ENCODE results near the gene OSBP2. TPM values are rescaled to one million over a fixed set of nuclear protein-coding genes. Genes with fewer than 3 reads are reported as not detected.

OSBP2 gene
- total and polyA plus RNA-seq, 2 donors, result 1.5 to 5.2 TPM

GRCh38 chr22:30802202-30803166, 107.8 kb downstream of the OSBP2 start:
- Histone ChIP-seq H3K27ac (ENCODE audit: low read depth) (no peak overlapping the region), H3K4me1 (ENCODE audit: insufficient read depth) (no peaks in the 10 kb centered on the region), H3K36me3 (ENCODE audit: insufficient read depth) (no peaks in the 10 kb centered on the region), H3K4me3 (ENCODE audit: low read depth, low read length) (no peak overlapping the region)
- DNase-seq (ENCODE audit: extremely low spot score), result peak; percentile 45
- WGBS, result 1% methylated on average over 85 of the region's 85 CpGs

GRCh38 chr22:30803679-30804078, 109.0 kb downstream of the OSBP2 start:
- Histone ChIP-seq H3K27ac (ENCODE audit: low read depth) (no peak overlapping the region), H3K4me3 (ENCODE audit: low read depth, low read length) (no peak overlapping the region), H3K36me3 (ENCODE audit: insufficient read depth) (no peaks in the 10 kb centered on the region), H3K4me1 (ENCODE audit: insufficient read depth) (no peaks in the 10 kb centered on the region)
- WGBS, result 82% methylated on average over 5 of the region's 5 CpGs
- no peak for DNase-seq (ENCODE audit: extremely low spot score)

GRCh38 chr22:30804626-30805025, 110.0 kb downstream of the OSBP2 start:
- WGBS, result 72% methylated on average over 5 of the region's 5 CpGs
- H3K27ac ChIP-seq (ENCODE audit: low read depth), result no peak overlapping the region

GRCh38 chr22:30806391-30806861, 111.8 kb downstream of the OSBP2 start:
- no peak for DNase-seq (ENCODE audit: extremely low spot score)
- Histone ChIP-seq H3K36me3 (ENCODE audit: insufficient read depth) (no peaks in the 10 kb centered on the region), H3K4me1 (ENCODE audit: insufficient read depth) (no peaks in the 10 kb centered on the region), H3K27ac (ENCODE audit: low read depth) (no peak overlapping the region), H3K4me3 (ENCODE audit: low read depth, low read length) (no peak overlapping the region)
- WGBS, result 41% methylated on average over 3 of the region's 3 CpGs

More at GRCh38 chr22:30804626-30805025, 110.0 kb downstream of the OSBP2 start:
- Histone ChIP-seq H3K4me3 (ENCODE audit: low read depth, low read length) (no peak overlapping the region), H3K36me3 (ENCODE audit: insufficient read depth) (no peaks in the 10 kb centered on the region), H3K4me1 (ENCODE audit: insufficient read depth) (no peaks in the 10 kb centered on the region)
- DNase-seq (ENCODE audit: extremely low spot score), result no peak

- 93% methylated on average over 4 of the region's 4 CpGs for WGBS
- Histone ChIP-seq H3K4me3 (ENCODE audit: low read depth, low read length) (no peak overlapping the region), H3K4me1 (ENCODE audit: insufficient read depth) (no peaks in the 10 kb centered on the region), H3K36me3 (ENCODE audit: insufficient read depth) (no peaks in the 10 kb centered on the region), H3K27ac (ENCODE audit: low read depth) (no peak overlapping the region)
- DNase-seq (ENCODE audit: extremely low spot score), result no peak
These were observed 114.4 kb downstream of the OSBP2 start for GRCh38 chr22:30809086-30809485.

GRCh38 chr22:30810105-30810504, 115.4 kb downstream of the OSBP2 start:
- H3K27ac ChIP-seq (ENCODE audit: low read depth), result no peak overlapping the region
- H3K4me1 ChIP-seq (ENCODE audit: insufficient read depth), result no peaks in the 10 kb centered on the region
- DNase-seq (ENCODE audit: extremely low spot score), result no peak
- no peak overlapping the region for H3K4me3 ChIP-seq (ENCODE audit: low read depth, low read length)
- H3K36me3 ChIP-seq (ENCODE audit: insufficient read depth), result no peaks in the 10 kb centered on the region
- WGBS, result 91% methylated on average over 4 of the region's 4 CpGs

GRCh38 chr22:30813936-30814335, 119.3 kb downstream of the OSBP2 start:
- Histone ChIP-seq H3K36me3 (ENCODE audit: insufficient read depth) (no peaks in the 10 kb centered on the region), H3K27ac (ENCODE audit: low read depth) (no peak overlapping the region), H3K4me1 (ENCODE audit: insufficient read depth) (no peaks in the 10 kb centered on the region), H3K4me3 (ENCODE audit: low read depth, low read length) (no peak overlapping the region)
- no peak for DNase-seq (ENCODE audit: extremely low spot score)
- 75% methylated on average over 7 of the region's 7 CpGs for WGBS

- Histone ChIP-seq H3K4me3 (ENCODE audit: low read depth, low read length) (no peak overlapping the region), H3K4me1 (ENCODE audit: insufficient read depth) (no peaks in the 10 kb centered on the region), H3K36me3 (ENCODE audit: insufficient read depth) (no peaks in the 10 kb centered on the region), H3K27ac (ENCODE audit: low read depth) (no peak overlapping the region)
- no peak for DNase-seq (ENCODE audit: extremely low spot score)
- WGBS, result 75% methylated on average over 8 of the region's 8 CpGs
These were observed 121.7 kb downstream of the OSBP2 start for GRCh38 chr22:30816413-30816812.

- Histone ChIP-seq H3K27ac (ENCODE audit: low read depth) (no peak overlapping the region), H3K36me3 (ENCODE audit: insufficient read depth) (no peaks in the 10 kb centered on the region), H3K4me1 (ENCODE audit: insufficient read depth) (peaks cover 2% of the 10 kb centered on the region), H3K4me3 (ENCODE audit: low read depth, low read length) (no peak overlapping the region)
- DNase-seq (ENCODE audit: extremely low spot score), result no peak
- 88% methylated on average over 12 of the region's 12 CpGs for WGBS
These were observed 126.7 kb downstream of the OSBP2 start for GRCh38 chr22:30821381-30821780.

GRCh38 chr22:30821863-30822215, 127.2 kb downstream of the OSBP2 start:
- Histone ChIP-seq H3K36me3 (ENCODE audit: insufficient read depth) (no peaks in the 10 kb centered on the region), H3K4me3 (ENCODE audit: low read depth, low read length) (peak overlapping the region; percentile 19), H3K27ac (ENCODE audit: low read depth) (no peak overlapping the region), H3K4me1 (ENCODE audit: insufficient read depth) (peaks cover 2% of the 10 kb centered on the region)
- DNase-seq (ENCODE audit: extremely low spot score), result no peak
- WGBS, result 40% methylated on average over 8 of the region's 8 CpGs

GRCh38 chr22:30822216-30823014, 127.7 kb downstream of the OSBP2 start:
- DNase-seq (ENCODE audit: extremely low spot score), result no peak
- peaks cover 2% of the 10 kb centered on the region for H3K4me1 ChIP-seq (ENCODE audit: insufficient read depth)
- 3% methylated on average over 87 of the region's 87 CpGs for WGBS
- no peaks in the 10 kb centered on the region for H3K36me3 ChIP-seq (ENCODE audit: insufficient read depth)
- H3K4me3 ChIP-seq (ENCODE audit: low read depth, low read length), result peak overlapping the region; percentile 19
- H3K27ac ChIP-seq (ENCODE audit: low read depth), result no peak overlapping the region

GRCh38 chr22:30823015-30823370, 128.3 kb downstream of the OSBP2 start:
- Histone ChIP-seq H3K4me1 (ENCODE audit: insufficient read depth) (peaks cover 2% of the 10 kb centered on the region), H3K27ac (ENCODE audit: low read depth) (no peak overlapping the region), H3K4me3 (ENCODE audit: low read depth, low read length) (peak overlapping the region; percentile 19), H3K36me3 (ENCODE audit: insufficient read depth) (no peaks in the 10 kb centered on the region)
- WGBS, result 27% methylated on average over 11 of the region's 11 CpGs
- no peak for DNase-seq (ENCODE audit: extremely low spot score)

GRCh38 chr22:30824096-30824495, 129.4 kb downstream of the OSBP2 start:
- no peak for DNase-seq (ENCODE audit: extremely low spot score)
- Histone ChIP-seq H3K4me1 (ENCODE audit: insufficient read depth) (peaks cover 2% of the 10 kb centered on the region), H3K27ac (ENCODE audit: low read depth) (no peak overlapping the region), H3K4me3 (ENCODE audit: low read depth, low read length) (no peak overlapping the region), H3K36me3 (ENCODE audit: insufficient read depth) (no peaks in the 10 kb centered on the region)
- 89% methylated on average over 8 of the region's 8 CpGs for WGBS

GRCh38 chr22:30824711-30825110, 130.0 kb downstream of the OSBP2 start:
- no peak for DNase-seq (ENCODE audit: extremely low spot score)
- no peaks in the 10 kb centered on the region for H3K36me3 ChIP-seq (ENCODE audit: insufficient read depth)
- H3K4me1 ChIP-seq (ENCODE audit: insufficient read depth), result peaks cover 2% of the 10 kb centered on the region
- no peak overlapping the region for H3K27ac ChIP-seq (ENCODE audit: low read depth)
- 94% methylated on average over 8 of the region's 8 CpGs for WGBS
- no peak overlapping the region for H3K4me3 ChIP-seq (ENCODE audit: low read depth, low read length)
